Right hindlimb (tissue), 1 donor: ENCODE results near the gene ATP5F1C.
"Not testable (repeated sequence)": the region's sequence is repeated elsewhere in the genome, so short reads cannot be mapped to it uniquely, and the experiment has no call there.

ENCODE experiments used
- DNase-seq: peaks from one replicate; pipeline ENCODE4 v3.0.0-alpha.2; 2018

ATP5F1C gene

DNA sequence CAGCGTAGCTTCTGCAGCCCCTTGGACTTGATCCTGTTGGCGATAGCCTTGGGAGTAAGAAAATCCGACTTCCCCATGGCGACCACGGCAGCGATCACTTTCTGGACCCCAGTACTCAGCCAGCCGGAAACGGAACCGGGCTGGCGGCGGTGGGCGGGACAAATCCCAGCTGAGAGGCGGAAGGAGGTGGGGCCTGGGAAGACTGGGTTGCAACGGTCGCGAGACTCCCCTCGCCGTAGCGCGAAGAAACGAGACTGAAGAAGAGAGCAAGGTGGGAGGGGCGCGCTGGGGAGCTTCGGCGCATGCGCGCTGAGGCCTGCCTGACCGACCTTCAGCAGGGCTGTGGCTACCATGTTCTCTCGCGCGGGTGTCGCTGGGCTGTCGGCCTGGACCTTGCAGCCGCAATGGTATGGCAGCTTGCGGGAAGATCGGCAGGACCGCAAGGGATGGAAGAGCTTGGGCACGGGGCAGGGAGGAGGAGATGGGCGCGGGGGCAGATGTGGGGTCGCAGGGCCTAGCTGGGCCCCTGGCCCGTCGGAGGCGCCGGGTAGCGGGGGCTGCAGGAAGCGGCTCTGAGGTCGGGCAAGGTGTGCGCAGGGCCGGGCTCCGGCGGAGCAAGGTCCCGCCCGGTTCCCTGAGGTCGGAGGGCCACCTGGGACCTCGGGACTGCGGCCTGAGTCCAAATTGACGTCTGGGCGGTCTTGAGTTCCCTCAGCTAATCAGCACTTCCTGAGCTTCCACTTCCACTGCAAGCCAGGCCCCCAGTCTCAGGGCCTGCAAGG, at the start of gene ATP5F1C, which contains the start of gene KIN:
TSS of gene ATP5F1C (plus strand) at position 321 of the 782 bp plus-strand sequence. CDS start at position 352, 31 bp downstream.
TSS of gene KIN (minus strand) at position 137 of the 782 bp plus-strand sequence. CDS start at position 77, 60 bp downstream.
- DNase-seq, result peak; percentile 99

DNA sequence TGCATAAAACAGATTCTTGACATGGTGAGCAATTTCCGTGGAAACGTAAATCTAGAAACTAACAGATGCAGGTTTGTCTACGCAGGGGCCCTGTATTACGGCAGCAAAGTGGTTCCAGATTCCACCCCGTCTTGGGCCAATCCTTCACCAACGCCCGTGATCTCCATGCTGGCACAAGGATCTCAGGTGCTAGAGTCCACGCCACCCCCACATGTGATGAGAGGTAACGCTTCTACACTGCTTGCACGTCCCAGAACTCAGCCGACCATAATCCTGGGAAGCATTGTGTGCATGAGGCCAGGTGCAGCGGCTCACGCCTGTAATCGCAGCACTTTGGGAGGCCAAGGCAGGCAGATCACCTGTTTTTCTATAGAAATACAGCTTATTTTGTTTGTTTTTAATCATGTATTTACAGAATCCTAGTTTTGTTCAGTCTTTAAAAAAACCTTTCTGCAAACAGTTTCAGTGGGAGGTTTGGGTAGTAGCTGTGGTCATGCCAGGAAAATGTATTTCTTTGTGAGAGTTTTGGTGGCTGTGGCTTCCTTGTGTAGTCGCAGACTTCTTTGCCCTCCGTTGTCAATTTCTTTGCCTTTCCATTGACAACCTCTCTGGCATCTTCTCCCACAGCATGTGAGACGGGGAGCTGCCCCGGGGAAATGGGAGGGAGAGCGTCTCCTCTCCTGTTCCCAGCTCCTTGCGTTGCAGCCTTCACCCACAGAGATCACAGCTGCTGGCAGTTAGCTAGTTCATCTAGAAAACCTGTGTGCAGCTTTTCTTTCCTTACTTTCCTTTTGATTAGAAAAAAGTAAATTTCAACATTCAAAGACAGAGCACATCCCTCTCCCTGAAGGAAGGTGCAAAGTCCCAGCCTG, 49.2 kb upstream of the ATP5F1C start:
- no peak for DNase-seq

DNA sequence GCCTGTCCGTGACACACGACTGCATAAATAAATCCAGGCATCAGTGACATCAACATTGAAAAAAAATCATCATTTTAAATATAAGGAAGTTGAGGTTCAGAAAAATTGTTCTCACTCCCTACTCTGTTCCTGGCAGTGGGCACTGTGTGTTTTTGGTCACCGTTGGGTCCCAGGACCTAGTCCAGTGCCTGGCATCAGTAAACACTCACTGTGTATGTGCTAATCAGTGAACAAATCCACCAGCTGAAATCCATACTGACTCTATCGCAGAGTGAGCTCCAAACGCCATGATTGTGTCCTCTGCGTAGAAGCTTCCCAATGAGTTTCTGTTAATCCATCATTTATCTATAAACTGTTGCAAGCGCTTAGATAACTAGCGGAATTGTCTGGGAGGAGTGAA, 43.7 kb upstream of the ATP5F1C start:
- no peak for DNase-seq

DNA sequence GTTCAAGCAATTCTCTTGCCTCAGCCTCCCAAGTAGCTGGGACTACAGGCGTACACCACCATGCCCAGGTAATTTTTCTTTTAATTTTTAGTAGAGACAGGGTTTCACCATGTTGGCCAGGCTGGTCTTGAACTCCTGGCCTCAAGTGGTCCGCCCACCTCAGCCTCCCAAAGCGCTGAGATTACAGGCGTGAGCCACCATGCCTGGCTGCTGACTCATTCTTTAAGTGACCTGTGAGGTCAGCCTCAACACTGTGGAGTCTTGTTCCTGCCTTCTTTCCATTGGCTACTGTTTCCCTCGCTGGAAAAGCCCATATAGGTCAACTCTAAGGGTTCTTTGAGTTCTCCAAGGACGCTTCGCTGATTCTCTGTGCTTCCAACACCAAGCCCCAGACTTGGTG, 39.3 kb upstream of the ATP5F1C start:
- not testable (repeated sequence) for DNase-seq

DNA sequence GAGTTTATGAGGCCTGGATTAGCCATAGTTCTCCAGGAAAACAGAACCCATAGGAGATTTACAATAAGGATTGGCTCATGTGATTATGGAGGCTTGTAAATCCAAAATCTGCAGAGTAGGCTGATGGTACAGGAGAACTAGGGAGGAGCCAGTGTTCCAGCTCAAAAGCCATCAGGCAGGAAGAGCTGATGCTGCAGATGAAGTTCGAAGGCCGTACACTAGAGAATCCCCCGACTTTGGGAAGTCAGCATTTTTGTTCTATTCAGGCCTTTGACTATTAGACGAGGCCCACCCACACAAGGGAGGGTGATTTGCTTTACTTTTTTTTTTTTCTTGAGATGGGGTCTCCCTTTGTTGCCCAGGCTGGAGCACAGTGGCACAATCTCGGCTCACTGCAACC, 37.8 kb upstream of the ATP5F1C start:
- no peak for DNase-seq

DNA sequence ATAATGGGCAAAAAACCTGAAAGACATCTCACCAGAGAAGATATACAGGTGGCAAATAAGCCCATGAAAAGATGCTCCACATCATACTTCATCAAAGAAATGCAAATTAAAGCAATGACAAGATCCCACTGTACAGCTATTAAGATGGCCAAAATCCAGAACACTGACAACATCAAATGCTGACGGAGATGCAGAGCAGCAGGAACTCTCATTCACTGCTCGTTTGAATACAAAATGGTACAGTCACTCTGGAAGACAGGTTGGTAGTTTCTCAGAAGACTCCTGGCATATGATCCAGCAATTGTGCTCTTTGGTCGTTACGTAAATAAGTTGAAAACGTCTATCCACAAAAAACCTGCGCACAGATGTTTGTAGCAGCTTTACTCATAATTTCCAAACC, 35.7 kb upstream of the ATP5F1C start:
- DNase-seq, result no peak

DNA sequence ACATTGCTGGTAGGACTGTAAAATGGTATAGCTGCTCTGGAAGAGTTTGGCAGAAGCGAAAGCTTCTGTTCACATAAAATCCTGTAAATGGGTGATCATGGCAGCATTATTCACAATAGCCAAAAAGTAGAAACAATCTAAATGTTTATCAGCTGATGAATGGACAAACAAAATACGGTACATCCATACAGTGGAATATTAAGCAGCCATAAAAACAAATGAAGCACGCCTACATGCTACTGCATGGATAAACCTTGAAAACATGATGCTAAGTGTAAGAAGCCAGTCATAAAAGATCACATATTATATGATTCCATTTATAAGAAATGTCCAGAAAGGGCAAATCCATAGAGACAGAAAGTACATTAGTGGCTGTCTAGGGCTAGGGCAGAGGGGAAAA, 32.9 kb upstream of the ATP5F1C start:
- DNase-seq, result no peak

DNA sequence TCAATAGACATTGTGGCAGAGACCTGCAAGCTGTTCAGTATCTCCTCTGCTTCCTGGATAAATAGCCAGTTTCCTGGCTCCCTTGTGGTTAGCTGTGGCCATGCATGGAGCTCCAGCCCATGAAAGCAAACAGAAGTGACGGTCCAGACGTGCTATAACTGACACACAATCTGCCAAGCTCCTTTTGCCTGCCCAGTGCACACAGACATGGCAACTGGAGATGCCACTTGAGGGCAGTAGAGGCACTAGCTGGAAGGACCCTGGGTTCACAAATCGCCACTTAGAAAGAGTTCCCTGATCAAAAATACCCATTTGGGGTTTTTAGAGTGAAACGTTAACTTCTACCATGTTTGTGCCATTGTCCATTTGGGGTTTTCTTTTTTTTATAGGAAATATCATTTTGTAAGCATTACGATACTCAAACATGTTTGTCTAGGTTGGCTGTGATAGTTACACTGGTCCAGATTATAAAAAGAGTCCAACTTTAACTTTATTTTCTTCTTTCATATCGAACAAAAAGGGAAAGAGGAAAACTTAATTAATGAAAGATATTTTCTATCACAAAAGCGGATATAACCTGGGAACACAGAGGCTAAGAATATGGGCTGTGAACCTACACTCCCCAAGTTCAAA, 31.5 kb upstream of the ATP5F1C start:
- no peak for DNase-seq

DNA sequence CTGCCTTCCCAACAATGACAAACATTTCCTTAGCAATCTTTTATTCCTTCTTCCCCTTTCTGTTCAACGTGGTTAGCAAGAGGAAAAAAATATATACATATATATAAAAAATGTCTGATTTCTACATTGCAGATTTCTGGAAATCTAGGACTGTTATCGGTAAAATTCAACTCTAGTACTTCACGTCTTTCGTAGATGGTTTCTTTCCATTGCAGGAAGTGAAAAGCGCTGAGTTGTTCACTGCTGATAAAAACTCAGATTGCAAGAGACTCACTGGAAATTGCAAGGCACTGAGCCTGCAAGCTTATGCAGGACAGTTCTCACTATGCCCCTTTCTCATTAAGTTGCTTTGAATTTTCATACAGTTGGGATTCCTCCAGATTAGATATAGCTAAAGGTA, 24.0 kb upstream of the ATP5F1C start:
- no peak for DNase-seq

DNA sequence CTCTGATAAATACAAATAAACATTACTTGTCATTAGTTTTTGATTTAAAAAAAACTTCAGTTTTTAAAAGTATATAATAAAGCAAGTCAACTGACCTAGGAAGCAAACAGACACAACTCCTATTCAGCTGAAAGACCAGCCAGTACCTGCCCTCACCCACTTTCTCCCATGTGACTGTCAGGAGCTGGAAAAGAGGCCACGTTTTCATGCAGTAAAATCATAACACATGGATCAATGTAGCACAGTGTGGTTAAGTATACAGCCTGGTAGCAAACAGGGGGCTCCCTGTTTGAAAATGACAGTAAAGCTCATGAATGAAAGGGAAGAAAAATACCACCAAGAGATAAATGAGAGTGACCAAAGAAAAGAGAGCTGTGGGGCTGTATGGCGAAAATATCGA, 21.7 kb upstream of the ATP5F1C start:
- no peak for DNase-seq

DNA sequence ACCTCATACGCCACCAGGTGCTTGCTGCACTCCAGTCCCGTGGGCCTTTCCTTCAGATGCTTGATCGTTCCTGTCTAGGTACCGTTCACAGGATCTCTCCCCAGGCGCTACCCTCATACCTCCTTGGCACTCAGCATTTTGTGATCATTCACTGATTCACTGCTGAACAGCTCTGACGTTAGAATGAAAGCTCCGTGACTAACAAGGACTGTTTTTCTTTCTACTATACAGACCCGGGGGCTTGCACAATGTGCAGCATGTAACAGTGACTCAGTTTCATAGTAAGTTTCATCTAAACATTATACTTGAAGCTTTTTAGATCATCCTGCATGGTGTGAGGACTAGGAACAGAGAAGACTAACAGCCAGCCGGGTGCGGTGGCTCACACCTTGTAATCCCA, 20.8 kb upstream of the ATP5F1C start:
- DNase-seq, result no peak

DNA sequence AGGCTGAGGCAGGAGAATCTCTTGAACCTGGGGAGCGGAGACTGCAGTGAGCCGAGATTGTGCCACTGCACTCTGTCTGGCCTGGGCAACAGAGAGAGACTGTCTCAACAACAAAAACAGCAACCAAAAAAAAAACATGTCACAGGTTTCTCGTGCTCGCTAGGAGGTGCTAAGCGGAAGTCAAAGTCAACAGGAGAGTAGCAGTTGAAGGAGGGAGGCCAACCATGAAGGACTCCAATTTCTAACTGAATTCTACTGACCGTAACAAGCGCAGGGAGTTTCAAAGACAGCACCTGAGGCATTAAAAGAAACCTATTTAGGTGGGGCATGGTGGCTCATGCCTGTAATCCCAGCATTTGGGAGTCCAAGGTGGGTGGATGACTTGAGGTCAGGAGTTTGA, 19.6 kb upstream of the ATP5F1C start:
- DNase-seq, result no peak

DNA sequence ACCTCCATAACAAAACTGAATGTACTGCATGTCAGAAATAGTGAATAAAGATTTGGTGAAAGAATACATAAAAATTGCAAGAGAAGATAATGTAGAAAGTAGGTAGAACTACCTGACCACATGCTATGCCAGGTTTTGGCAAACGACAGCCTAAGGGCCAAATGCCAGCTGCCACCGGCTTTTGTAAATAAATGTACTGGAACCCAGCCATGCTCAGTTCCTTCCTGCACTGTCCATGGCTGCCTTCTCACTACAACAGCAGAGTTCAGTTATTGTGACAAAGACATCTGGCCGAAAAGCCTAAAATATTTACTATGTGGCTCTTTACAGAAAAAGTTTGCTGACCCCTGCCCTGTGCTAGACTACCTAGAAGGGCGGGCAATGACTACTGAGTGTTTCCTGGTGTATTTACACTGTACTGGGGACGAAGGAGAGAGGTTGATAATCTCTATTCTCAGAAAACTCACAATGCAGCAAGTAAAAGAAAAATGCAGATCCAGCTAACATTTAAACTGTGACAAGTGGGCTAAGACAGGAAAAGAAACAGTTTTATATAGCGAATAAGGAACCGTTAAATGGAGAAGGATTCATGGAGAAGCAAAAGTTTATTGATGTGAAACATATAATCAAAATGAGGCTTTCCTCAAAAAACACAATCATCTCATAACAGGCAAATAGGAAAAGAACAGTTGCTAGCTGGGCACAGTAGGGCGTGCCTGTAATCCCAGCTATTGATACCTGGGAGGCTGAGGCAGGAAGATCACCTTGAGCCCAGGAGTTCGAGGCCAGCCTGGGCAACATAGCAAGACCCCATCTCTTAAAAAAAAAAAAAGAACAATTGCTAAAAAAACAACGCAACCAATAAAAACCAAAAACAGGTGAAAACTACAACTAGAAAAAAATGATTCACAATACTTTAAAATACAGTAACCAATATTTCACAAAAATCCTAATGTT, 13.9 kb upstream of the ATP5F1C start:
- DNase-seq, result no peak

DNA sequence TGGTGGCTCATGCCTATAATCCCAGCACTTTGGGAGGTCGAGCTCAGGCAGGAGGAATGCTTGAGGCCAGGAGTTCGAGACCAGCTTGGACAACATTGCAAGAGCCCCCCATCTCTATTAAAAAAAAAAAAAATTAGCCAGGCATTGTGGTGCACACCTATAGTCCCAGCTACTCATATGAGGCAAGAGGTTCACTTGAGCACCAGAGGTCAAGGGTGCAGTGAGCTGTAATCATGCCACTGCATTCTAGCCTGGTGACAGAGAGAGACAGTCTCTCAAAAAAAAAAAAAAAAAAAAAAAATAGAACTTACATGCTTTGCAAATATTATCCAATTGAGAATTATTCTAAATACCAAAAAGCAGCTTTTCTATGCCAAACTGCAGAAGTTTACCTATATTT, 11.2 kb upstream of the ATP5F1C start:
- no peak for DNase-seq

DNA sequence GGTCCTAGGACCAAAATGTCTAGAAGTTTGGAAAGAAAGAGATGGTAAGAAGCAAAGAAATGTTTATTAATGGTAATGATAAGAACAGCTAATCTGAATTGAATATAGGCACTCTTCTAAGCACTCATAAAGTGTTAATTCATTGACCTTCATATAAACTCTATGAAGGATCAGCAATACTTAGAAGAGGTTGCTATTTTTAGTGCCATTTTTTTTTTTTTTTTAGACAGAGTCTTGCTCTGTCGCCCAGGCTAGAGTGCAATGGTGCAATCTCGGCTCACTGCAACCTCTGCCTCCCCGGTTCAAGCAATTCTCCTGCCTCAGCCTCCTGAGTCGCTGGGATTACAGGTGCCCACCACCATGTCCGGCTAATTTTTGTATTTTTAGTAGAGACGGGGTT, 5.8 kb upstream of the ATP5F1C start:
- not testable (repeated sequence) for DNase-seq

DNA sequence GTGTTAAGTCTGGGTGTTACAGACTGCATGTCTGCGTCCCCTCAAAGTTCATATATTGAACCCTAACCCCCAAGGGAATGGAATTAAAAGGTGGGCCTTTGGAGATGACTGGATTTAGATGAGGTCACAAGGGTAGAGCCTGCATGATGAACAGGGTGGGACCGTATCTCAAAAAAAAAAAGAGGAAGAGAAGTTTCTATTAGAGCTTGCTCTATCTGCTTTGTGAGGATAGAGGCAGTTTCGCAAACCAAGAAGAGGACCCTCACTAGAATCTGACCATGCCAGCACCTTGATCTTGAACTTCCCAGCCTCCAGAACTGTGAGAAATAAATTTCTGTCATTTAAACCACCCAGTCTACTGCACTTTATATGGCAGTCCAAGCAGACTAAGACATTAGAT, 1.5 kb upstream of the ATP5F1C start:
- DNase-seq, result no peak

DNA sequence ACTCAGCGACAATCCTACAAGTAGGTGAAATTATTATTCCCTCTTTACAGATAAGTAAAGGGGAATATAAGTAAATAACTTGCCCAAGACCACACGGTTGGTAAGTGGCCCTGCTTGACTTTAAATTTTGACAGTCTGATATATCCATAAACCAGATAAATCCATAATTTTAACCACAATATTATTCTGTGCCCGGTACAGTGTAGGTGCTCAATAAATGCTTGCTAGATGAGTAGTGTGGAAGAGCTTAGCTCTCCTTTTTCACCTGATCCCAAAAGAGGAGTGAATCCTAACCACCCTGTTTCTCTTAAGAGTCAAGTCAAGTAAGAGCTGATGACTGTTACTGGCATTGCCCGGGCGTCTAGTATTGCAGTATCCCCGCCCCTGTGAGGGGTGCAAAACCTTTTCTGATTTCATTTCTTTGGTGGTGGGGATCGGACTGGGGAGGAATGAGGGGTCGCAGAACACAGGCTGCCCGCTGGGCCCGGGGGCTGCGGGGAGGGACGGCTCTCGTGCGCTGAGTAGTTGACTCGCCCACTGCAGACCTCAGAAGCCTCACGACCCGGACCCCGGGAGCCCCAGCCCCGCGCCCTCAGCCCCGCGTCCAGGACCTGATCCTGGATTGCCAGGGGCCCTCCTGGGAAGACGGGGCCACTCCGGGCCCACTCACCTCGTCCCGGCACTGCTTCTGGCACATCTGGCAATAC, 674 bp upstream of the ATP5F1C start:
- DNase-seq, result no peak

DNA sequence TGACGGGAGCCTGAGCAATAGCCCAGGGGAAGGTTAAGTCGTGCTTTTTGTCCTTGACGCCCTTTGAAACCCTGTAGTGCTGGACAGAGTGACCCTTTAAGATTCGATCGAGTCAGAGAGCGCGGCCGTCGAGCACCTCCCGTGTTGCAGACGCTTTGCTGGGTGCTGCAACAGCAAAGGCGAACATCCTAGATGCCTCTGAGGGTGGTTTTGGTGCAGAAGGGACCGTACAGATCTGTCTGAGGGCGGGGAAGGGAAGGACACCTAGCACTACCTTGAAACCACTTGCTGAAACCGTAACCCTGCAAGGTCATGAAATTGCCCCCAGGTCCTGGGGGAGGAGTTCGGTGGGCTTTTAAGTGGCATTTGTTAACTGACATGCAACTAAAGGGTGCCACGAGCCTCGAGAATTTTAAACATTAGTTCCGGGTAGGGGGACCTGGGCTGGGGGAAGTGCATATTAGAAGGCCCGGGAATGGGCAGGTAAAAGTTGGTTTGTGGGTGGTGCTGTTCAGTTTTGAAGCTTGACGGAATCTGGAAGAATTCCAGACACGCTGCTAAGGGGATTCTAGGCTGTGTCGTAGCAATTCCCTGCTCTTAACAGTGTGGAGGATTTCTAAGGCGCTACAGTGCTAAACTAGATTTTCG, 786 bp downstream of the ATP5F1C start:
- no peak for DNase-seq

DNA sequence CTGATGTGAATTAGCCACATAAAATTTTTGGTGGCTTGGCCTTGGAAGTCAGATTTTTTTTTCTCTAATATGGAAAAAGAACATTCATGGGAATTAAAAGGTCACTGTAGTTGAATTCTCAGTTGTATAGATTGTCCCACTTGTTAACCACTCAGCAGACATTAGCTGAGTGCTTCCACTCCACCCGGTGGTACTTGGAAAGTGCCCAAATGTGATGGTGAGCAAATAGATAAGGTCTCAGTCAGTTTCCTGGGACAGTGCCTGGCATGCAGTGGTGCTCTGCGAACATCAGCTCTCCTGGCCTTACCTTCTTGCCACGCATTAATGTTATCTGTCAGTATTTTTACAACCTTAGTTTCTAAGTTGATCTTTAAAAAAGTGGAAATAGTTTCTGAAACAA, 1.4 kb downstream of the ATP5F1C start:
- DNase-seq, result no peak

DNA sequence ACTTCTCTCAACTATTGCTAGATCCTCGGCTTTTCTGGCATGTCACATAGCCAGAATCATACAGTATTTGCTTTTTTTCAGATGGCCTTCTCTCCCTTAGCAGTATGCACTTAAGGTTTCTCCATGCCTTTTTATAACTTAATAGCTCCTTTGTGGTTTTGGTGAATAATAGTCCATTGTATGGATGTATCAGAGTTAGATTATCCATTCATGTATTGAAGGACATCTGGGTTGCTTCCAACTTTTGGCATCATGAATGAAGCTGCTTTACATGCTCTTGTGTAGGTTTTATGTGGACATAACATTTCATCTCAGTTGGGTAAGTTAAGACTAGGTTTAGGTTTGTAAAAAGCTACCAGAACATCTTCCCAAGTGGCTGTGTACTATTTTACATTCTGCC, 4.6 kb downstream of the ATP5F1C start:
- no peak for DNase-seq
